ENCODE measurements around the gene PIP5K1B. TPM values are rescaled to one million over a fixed set of nuclear protein-coding genes. Genes with fewer than 3 reads are reported as not detected.
A peak's percentile ranks its signal among the peaks of the same experiment; 100 is the strongest.

The PIP5K1B gene
- total RNA-seq, 1 experiment from 2014 or later = 2.5 TPM

- no peak overlapping the region for H3K27ac ChIP-seq (ENCODE audit: insufficient read length, low read depth, low read length)
Measured at GRCh38 chr9:68780720-68781119, 75.7 kb downstream of the PIP5K1B start.

More at GRCh38 chr9:68780720-68781119, 75.7 kb downstream of the PIP5K1B start:
- no CpG with 5 or more reads among the region's 7 CpGs for WGBS (ENCODE audit: extremely low coverage, insufficient read length, low lambda C conversion rate)
- TF ChIP-seq CTCF (conservative IDR thresholded peaks at IDR 0.05) = no peak
- no peak for DNase-seq
- Mint-ChIP-seq H3K4me3 (no peak overlapping the region), H3K27ac (no peak overlapping the region), H3K4me1 (peaks cover 6% of the 10 kb centered on the region in 2 experiments), H3K27me3 (ENCODE audit: low read depth) (no peaks in the 10 kb centered on the region; the same call in 1 of the 2 replicates), H3K9me3 (no peaks in the 10 kb centered on the region), H3K36me3 (ENCODE audit: insufficient read depth in 1 of 3, low read depth in 3 of 3) (no peaks in the 10 kb centered on the region)
- H3K23ac ChIP-seq (ENCODE audit: insufficient read length, low read depth, low read length) = no peak overlapping the region
- H2BK120ac ChIP-seq (ENCODE audit: low read depth, low read length, poor library complexity, severe bottlenecking) = no peak overlapping the region
- H2BK15ac ChIP-seq (ENCODE audit: low read depth, low read length) = no peak overlapping the region
- H3K79me1 ChIP-seq (ENCODE audit: insufficient read depth, low read depth, low read length, poor library complexity, severe bottlenecking) = no peaks in the 10 kb centered on the region
- no peak overlapping the region for H2AFZ ChIP-seq (ENCODE audit: low read length)
- H3K4me2 ChIP-seq (ENCODE audit: insufficient read depth, insufficient read length, low read length) = peak overlapping the region; percentile 94
- no peak overlapping the region for H2AK5ac ChIP-seq (ENCODE audit: insufficient read length, low read length)
- no peak overlapping the region for H2BK12ac ChIP-seq (ENCODE audit: insufficient read length, low read depth, low read length)
- no peak overlapping the region for H4K8ac ChIP-seq (replicated peaks; ENCODE audit: insufficient read length, low read depth, low read length)
- H3K4ac ChIP-seq (ENCODE audit: low read depth, low read length) = no peak overlapping the region
- peaks cover 7% of the 10 kb centered on the region for H3K23me2 ChIP-seq (ENCODE audit: insufficient read length, low read depth, low read length, poor library complexity, severe bottlenecking)
- H2BK20ac ChIP-seq (ENCODE audit: low read depth, low read length, poor library complexity, severe bottlenecking) = no peak overlapping the region
- no peak overlapping the region for H4K5ac ChIP-seq (ENCODE audit: insufficient read length, low read depth, low read length)
- no peaks in the 10 kb centered on the region for H3K27me3 ChIP-seq (ENCODE audit: insufficient read depth, low read length)
- peaks cover 5% of the 10 kb centered on the region; the same call in 1 of the 2 replicates for H3K4me1 ChIP-seq (ENCODE audit: insufficient read depth, low read length)
- peaks cover 4% of the 10 kb centered on the region; the same call in 1 of the 2 replicates for H3K79me2 ChIP-seq (ENCODE audit: insufficient read depth, low read length)
- H4K20me1 ChIP-seq (ENCODE audit: control insufficient read depth, insufficient read depth, insufficient read length) = no peaks in the 10 kb centered on the region
- no peak overlapping the region for H3K18ac ChIP-seq (ENCODE audit: insufficient read length, low read depth, low read length)
- H4K91ac ChIP-seq (ENCODE audit: insufficient read length, low read depth, low read length) = no peak overlapping the region
- no peak overlapping the region for H3K56ac ChIP-seq (ENCODE audit: insufficient read length, low read depth, low read length)
- H3K14ac ChIP-seq (ENCODE audit: insufficient read depth, low read length) = no peak overlapping the region
- no peak overlapping the region for H3T11ph ChIP-seq (ENCODE audit: low read length)
- H2BK5ac ChIP-seq (ENCODE audit: insufficient read length, low read length) = no peak overlapping the region
- H3K9ac ChIP-seq (ENCODE audit: extremely low read depth, insufficient read length, low read length) = peak overlapping the region; percentile 74
- H3K9me3 ChIP-seq (ENCODE audit: control insufficient read depth, low read depth, low read length) = no peaks in the 10 kb centered on the region
